ENCODE measurements around the gene MOCS3.

- TF ChIP-seq CTCF (IDR thresholded peaks at IDR 0.05; ENCODE audit: borderline replicate concordance, extremely low read depth, low read length, poor library complexity, severe bottlenecking) (no peak), EZH2 (IDR thresholded peaks at IDR 0.05; ENCODE audit: borderline replicate concordance, low read depth, low read length, severe bottlenecking) (no peak)
Observed at GRCh38 chr20:50977066-50978021, 18.7 kb downstream of the MOCS3 start.

Data from DND-41 (cell line).